GM12878 (cell line): ENCODE measurements around the gene WDR45B.

Source experiments
- CREB1 ChIP-seq: IDR thresholded peaks from 2 replicates; pipeline ENCODE4 v1.6.1; 2012; ENCODE audit warnings: low read depth, mild to moderate bottlenecking, inconsistent platforms
- EZH2 ChIP-seq: IDR thresholded peaks from 2 replicates; pipeline ENCODE4 v1.6.1; 2012; ENCODE audit warnings: low read depth, mild to moderate bottlenecking, control low read depth, inconsistent platforms, low read length, borderline replicate concordance; ENCODE audit not compliant: control insufficient read depth
- GATAD2B ChIP-seq: fragments of 450-650 bp; conservative IDR thresholded peaks from 2 replicates; pipeline ENCODE4 v1.6.1; 2017; ENCODE audit warnings: low read depth, mild to moderate bottlenecking, moderate library complexity
- MTA3 ChIP-seq: IDR thresholded peaks from 2 replicates; pipeline ENCODE4 v1.6.1; 2012; ENCODE audit warnings: low read length, inconsistent platforms, borderline replicate concordance
- MYC ChIP-seq: IDR thresholded peaks from 2 replicates; pipeline ENCODE4 v1.6.1; 2011; ENCODE audit warnings: mild to moderate bottlenecking, low read length, moderate library complexity, inconsistent platforms; ENCODE audit not compliant: insufficient read depth, insufficient replicate concordance, insufficient read length, severe bottlenecking
- RAD21 ChIP-seq: IDR thresholded peaks from 2 replicates; pipeline ENCODE4 v1.6.1; 2011; ENCODE audit warnings: mild to moderate bottlenecking, low read depth, low read length, moderate library complexity; ENCODE audit not compliant: insufficient read depth
- STAT1 ChIP-seq: fragments of 450-650 bp; conservative IDR thresholded peaks from 2 replicates; pipeline ENCODE4 v1.6.1; 2014; ENCODE audit warnings: antibody characterized with exemption, mild to moderate bottlenecking
- ZNF24 ChIP-seq: fragments of 450-650 bp; IDR thresholded peaks from 2 replicates; pipeline ENCODE4 v1.6.1; 2017; ENCODE audit warnings: antibody characterized with exemption, mild to moderate bottlenecking
- TF ChIP-seq, protein P1 (sequence below): fragments of 450-650 bp; formaldehyde crosslinking; IDR thresholded peaks from 2 replicates; pipeline ENCODE4 v1.5.0; 2022; ENCODE audit warnings: mild to moderate bottlenecking, missing genetic modification characterization
- TF ChIP-seq, protein P2 (sequence below): fragments of 450-650 bp; IDR thresholded peaks from 2 replicates; pipeline ENCODE4 v1.6.1; 2014; ENCODE audit warnings: mild to moderate bottlenecking
- TF ChIP-seq, protein P3 (sequence below), 3 experiments: IDR thresholded peaks in 2 of 3; conservative IDR thresholded peaks in 1 of 3; 2 replicates each; pipeline ENCODE4 v1.5.1; 2011; ENCODE audit warnings: low read depth in 3 of 3, low read length in 3 of 3, mild to moderate bottlenecking in 3 of 3, control low read depth in 2 of 3, moderate library complexity in 2 of 3, inconsistent platforms in 1 of 3, mixed read lengths in 1 of 3; ENCODE audit not compliant: control insufficient read depth in 2 of 3, insufficient read depth in 1 of 3; ENCODE audit errors: extremely low read depth in 1 of 3
- TF ChIP-seq, protein P4 (sequence below): IDR thresholded peaks from 2 replicates; pipeline ENCODE4 v1.6.1; 2011; ENCODE audit warnings: mild to moderate bottlenecking, low read depth, low read length, moderate library complexity; ENCODE audit not compliant: insufficient replicate concordance

DNA sequence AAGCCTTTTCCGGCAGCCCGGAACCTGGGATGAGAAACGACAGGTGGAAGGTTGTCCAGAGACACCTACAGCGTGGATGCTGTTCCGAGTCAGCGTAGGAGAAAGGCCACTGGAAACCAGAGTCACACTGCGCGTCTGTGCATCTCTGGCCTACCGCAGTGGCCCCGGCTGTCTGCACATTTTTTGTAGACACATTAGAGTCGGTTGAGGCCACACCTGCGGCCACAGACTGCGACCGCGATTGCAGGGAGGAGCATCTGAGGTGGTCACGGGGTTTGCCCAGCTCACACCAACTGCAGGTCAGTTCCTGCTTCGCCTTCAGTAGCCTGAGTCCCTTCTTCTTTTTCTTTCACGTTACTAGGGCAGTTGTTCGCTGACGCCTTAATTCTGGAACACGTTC is 52.4 kb downstream of the WDR45B start:
- no peak for TF ChIP-seq RAD21
- TF ChIP-seq GATAD2B, result no peak
- TF ChIP-seq, protein P1, sequence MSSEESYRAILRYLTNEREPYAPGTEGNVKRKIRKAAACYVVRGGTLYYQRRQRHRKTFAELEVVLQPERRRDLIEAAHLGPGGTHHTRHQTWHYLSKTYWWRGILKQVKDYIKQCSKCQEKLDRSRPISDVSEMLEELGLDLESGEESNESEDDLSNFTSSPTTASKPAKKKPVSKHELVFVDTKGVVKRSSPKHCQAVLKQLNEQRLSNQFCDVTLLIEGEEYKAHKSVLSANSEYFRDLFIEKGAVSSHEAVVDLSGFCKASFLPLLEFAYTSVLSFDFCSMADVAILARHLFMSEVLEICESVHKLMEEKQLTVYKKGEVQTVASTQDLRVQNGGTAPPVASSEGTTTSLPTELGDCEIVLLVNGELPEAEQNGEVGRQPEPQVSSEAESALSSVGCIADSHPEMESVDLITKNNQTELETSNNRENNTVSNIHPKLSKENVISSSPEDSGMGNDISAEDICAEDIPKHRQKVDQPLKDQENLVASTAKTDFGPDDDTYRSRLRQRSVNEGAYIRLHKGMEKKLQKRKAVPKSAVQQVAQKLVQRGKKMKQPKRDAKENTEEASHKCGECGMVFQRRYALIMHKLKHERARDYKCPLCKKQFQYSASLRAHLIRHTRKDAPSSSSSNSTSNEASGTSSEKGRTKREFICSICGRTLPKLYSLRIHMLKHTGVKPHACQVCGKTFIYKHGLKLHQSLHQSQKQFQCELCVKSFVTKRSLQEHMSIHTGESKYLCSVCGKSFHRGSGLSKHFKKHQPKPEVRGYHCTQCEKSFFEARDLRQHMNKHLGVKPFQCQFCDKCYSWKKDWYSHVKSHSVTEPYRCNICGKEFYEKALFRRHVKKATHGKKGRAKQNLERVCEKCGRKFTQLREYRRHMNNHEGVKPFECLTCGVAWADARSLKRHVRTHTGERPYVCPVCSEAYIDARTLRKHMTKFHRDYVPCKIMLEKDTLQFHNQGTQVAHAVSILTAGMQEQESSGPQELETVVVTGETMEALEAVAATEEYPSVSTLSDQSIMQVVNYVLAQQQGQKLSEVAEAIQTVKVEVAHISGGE, result no peak
- TF ChIP-seq ZNF24, result no peak
- TF ChIP-seq, protein P2, sequence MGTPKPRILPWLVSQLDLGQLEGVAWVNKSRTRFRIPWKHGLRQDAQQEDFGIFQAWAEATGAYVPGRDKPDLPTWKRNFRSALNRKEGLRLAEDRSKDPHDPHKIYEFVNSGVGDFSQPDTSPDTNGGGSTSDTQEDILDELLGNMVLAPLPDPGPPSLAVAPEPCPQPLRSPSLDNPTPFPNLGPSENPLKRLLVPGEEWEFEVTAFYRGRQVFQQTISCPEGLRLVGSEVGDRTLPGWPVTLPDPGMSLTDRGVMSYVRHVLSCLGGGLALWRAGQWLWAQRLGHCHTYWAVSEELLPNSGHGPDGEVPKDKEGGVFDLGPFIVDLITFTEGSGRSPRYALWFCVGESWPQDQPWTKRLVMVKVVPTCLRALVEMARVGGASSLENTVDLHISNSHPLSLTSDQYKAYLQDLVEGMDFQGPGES, result no peak
- TF ChIP-seq STAT1, result no peak
- TF ChIP-seq EZH2, result no peak
- TF ChIP-seq, protein P3, sequence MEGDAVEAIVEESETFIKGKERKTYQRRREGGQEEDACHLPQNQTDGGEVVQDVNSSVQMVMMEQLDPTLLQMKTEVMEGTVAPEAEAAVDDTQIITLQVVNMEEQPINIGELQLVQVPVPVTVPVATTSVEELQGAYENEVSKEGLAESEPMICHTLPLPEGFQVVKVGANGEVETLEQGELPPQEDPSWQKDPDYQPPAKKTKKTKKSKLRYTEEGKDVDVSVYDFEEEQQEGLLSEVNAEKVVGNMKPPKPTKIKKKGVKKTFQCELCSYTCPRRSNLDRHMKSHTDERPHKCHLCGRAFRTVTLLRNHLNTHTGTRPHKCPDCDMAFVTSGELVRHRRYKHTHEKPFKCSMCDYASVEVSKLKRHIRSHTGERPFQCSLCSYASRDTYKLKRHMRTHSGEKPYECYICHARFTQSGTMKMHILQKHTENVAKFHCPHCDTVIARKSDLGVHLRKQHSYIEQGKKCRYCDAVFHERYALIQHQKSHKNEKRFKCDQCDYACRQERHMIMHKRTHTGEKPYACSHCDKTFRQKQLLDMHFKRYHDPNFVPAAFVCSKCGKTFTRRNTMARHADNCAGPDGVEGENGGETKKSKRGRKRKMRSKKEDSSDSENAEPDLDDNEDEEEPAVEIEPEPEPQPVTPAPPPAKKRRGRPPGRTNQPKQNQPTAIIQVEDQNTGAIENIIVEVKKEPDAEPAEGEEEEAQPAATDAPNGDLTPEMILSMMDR (IDR thresholded peaks at IDR 0.05 in 2 of 3, conservative IDR thresholded peaks at IDR 0.05 in 1 of 3; ENCODE audit: control insufficient read depth in 2 of 3, extremely low read depth in 1 of 3, insufficient read depth in 1 of 3, low read depth in 3 of 3, low read length in 3 of 3), result no peak
- no peak for TF ChIP-seq MTA3
- TF ChIP-seq MYC, result no peak
- TF ChIP-seq, protein P4, sequence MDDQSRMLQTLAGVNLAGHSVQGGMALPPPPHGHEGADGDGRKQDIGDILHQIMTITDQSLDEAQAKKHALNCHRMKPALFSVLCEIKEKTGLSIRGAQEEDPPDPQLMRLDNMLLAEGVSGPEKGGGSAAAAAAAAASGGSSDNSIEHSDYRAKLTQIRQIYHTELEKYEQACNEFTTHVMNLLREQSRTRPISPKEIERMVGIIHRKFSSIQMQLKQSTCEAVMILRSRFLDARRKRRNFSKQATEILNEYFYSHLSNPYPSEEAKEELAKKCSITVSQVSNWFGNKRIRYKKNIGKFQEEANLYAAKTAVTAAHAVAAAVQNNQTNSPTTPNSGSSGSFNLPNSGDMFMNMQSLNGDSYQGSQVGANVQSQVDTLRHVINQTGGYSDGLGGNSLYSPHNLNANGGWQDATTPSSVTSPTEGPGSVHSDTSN, result no peak
- TF ChIP-seq CREB1, result no peak
